Measurements from ENCODE around the gene ARHGDIB. TPM values are rescaled to one million over a fixed set of nuclear protein-coding genes. Genes with fewer than 3 reads are reported as not detected.

ARHGDIB gene
- total RNA-seq, 1 experiment from 2014 or later: 4.3 TPM

DNA sequence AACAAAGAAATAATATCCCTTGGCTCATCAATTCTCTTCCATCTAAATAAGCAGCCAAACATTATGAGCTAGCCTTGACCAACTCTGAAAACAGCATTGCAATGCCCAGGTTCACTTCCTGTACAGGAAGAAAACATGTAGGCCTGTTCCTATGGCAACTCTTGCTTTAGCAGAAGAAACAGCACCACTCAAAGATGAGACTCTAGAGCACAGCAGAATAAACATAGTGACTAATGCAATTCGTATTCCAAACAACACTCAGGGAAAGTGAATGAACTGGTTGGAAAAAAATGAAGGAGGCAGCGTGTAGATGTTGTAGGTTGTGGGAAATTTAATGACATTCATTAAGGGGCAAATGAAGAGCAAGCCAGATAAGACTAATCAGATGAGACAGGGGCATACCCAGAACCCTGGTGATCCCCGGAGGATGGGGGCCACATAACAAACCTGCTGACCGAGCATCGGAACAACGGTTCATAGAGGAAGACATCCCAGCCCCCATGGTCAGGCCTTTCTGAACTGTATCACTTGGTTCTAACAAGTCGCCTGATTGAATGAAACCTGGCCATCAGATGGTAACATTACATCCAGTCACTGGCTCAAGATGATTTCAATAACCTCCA is 9.0 kb downstream of the ARHGDIB start:
- Histone ChIP-seq H3K9me2 (ENCODE audit: insufficient read depth) (no peaks in the 10 kb centered on the region; the same call in 1 of the 2 replicates), H3K27ac (ENCODE audit: low read depth, low read length) (no peak overlapping the region), H2AFZ (ENCODE audit: low read depth, low read length, poor library complexity, severe bottlenecking) (peak overlapping the region; percentile 72), H3K4me3 (replicated peaks in 1 of 2; ENCODE audit: low read depth in 1 of 2, low read length in 2 of 2) (no peak overlapping the region), H3K79me2 (ENCODE audit: insufficient read depth, low read length) (no peaks in the 10 kb centered on the region), H3K9me3 (ENCODE audit: control insufficient read depth in 1 of 2, insufficient read depth in 1 of 2, low read depth in 1 of 2, low read length in 2 of 2) (no peaks in the 10 kb centered on the region), H3K9ac (ENCODE audit: low read length) (0 out of 2 replicates have a peak overlapping the region, but pooled peaks have one; percentile 13), H3K27me3 (ENCODE audit: insufficient read depth, low read length) (no peaks in the 10 kb centered on the region), H3K36me3 (ENCODE audit: control insufficient read depth in 1 of 2, insufficient read depth in 2 of 2, low read length in 2 of 2) (no peaks in the 10 kb centered on the region), H3K4me1 (ENCODE audit: control insufficient read depth in 1 of 2, insufficient read depth in 2 of 2, low read length in 2 of 2) (peaks cover 20 to 48% of the 10 kb centered on the region in 2 experiments), H4K20me1 (ENCODE audit: insufficient read depth) (no peaks in the 10 kb centered on the region), H3K4me2 (ENCODE audit: low read length) (peak overlapping the region; percentile 65)
- ATAC-seq (peak; percentile 39), DNase-seq (ENCODE audit: low read depth, low spot score) (peak; percentile 48)
- POLR2A ChIA-PET: no interaction called here
- CTCF ChIA-PET: interaction anchor here (1.1 kb wide), 1 partner anchor 123 kb away, joined by 3 read pairs; no protein-coding TSS in a partner anchor
- RAD21 ChIA-PET (ENCODE audit: low non-redundant PET in 1 of 2, low total read pairs in 2 of 2, uncharacterized antibody in 2 of 2, unreplicated experiment in 2 of 2): no interaction called here
- BruUV-seq (replicated peaks): no TSS peak
- TF ChIP-seq ZFX (IDR thresholded peaks at IDR 0.05) (no peak), EZH2 (IDR thresholded peaks at IDR 0.05) (no peak), SP1 (IDR thresholded peaks at IDR 0.05; ENCODE audit: low read depth) (no peak; the same call in 1 of the 2 replicates), POLR2A (IDR thresholded peaks at IDR 0.05; ENCODE audit: borderline replicate concordance, extremely low read depth, insufficient read depth, insufficient read length) (no peak), ELF1 (IDR thresholded peaks at IDR 0.05; ENCODE audit: borderline replicate concordance, low read depth) (peak; percentile 24; the same call in 1 of the 2 replicates), JUND (IDR thresholded peaks at IDR 0.05) (0 out of 2 replicates have a peak, but pooled peaks have one; percentile 9), YY1 (IDR thresholded peaks at IDR 0.05; ENCODE audit: extremely low read depth, insufficient replicate concordance, low read depth, low read length) (no peak), EZH2phosphoT487 (IDR thresholded peaks at IDR 0.05; ENCODE audit: borderline replicate concordance) (no peak), FOSL1 (IDR thresholded peaks at IDR 0.05; ENCODE audit: low read depth) (no peak), ZNF274 (IDR thresholded peaks at IDR 0.05; ENCODE audit: low read depth, low read length) (no peak), SIN3A (IDR thresholded peaks at IDR 0.05; ENCODE audit: low read depth) (no peak)
- TF ChIP-seq, protein P1, sequence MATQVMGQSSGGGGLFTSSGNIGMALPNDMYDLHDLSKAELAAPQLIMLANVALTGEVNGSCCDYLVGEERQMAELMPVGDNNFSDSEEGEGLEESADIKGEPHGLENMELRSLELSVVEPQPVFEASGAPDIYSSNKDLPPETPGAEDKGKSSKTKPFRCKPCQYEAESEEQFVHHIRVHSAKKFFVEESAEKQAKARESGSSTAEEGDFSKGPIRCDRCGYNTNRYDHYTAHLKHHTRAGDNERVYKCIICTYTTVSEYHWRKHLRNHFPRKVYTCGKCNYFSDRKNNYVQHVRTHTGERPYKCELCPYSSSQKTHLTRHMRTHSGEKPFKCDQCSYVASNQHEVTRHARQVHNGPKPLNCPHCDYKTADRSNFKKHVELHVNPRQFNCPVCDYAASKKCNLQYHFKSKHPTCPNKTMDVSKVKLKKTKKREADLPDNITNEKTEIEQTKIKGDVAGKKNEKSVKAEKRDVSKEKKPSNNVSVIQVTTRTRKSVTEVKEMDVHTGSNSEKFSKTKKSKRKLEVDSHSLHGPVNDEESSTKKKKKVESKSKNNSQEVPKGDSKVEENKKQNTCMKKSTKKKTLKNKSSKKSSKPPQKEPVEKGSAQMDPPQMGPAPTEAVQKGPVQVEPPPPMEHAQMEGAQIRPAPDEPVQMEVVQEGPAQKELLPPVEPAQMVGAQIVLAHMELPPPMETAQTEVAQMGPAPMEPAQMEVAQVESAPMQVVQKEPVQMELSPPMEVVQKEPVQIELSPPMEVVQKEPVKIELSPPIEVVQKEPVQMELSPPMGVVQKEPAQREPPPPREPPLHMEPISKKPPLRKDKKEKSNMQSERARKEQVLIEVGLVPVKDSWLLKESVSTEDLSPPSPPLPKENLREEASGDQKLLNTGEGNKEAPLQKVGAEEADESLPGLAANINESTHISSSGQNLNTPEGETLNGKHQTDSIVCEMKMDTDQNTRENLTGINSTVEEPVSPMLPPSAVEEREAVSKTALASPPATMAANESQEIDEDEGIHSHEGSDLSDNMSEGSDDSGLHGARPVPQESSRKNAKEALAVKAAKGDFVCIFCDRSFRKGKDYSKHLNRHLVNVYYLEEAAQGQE (IDR thresholded peaks at IDR 0.05; ENCODE audit: low read depth): no peak
- intact Hi-C loops (cut with micrococcal nuclease): no loop called here
